ENCODE measurements around the gene AGER.

The AGER gene

GRCh38 chr6:32171234-32171633, 12.8 kb downstream of the AGER start:
- Histone ChIP-seq H3K4me2 (no peak overlapping the region), H4K20me1 (no peaks in the 10 kb centered on the region), H3K9ac (no peak overlapping the region), H3K9me3 (no peaks in the 10 kb centered on the region), H3K4me3 (no peak overlapping the region), H3K27me3 (no peaks in the 10 kb centered on the region), H3K27ac (no peak overlapping the region), H3K4me1 (peaks cover 44% of the 10 kb centered on the region), H3K36me3 (peaks cover 54% of the 10 kb centered on the region)
- no peak for TF ChIP-seq Cebpa-rat (IDR thresholded peaks at IDR 0.05)

GRCh38 chr6:32170294-32170693, 13.8 kb downstream of the AGER start:
- Histone ChIP-seq H3K27ac (no peak overlapping the region), H3K4me3 (no peak overlapping the region), H4K20me1 (no peaks in the 10 kb centered on the region), H3K36me3 (peaks cover 61% of the 10 kb centered on the region), H3K9me3 (no peaks in the 10 kb centered on the region), H3K4me2 (no peak overlapping the region), H3K27me3 (no peaks in the 10 kb centered on the region), H3K4me1 (peaks cover 41% of the 10 kb centered on the region), H3K9ac (no peak overlapping the region)
- TF ChIP-seq Cebpa-rat (IDR thresholded peaks at IDR 0.05): no peak

GRCh38 chr6:32168807-32169591, 15.1 kb downstream of the AGER start:
- TF ChIP-seq Cebpa-rat (IDR thresholded peaks at IDR 0.05): no peak

GRCh38 chr6:32168350-32168749, 15.7 kb downstream of the AGER start:
- no peak overlapping the region; the same call in 1 of the 2 replicates for H3K27ac ChIP-seq
- H3K4me1 ChIP-seq: peaks cover 22% of the 10 kb centered on the region
- H3K9ac ChIP-seq: no peak overlapping the region
- no peaks in the 10 kb centered on the region for H4K20me1 ChIP-seq
- H3K9me3 ChIP-seq: no peaks in the 10 kb centered on the region
- peak overlapping the region; percentile 19; the same call in 1 of the 2 replicates for H3K4me2 ChIP-seq
- H3K27me3 ChIP-seq: no peaks in the 10 kb centered on the region
- peaks cover 76% of the 10 kb centered on the region for H3K36me3 ChIP-seq
- no peak for TF ChIP-seq Cebpa-rat (IDR thresholded peaks at IDR 0.05)
- H3K4me3 ChIP-seq: no peak overlapping the region

More at GRCh38 chr6:32168807-32169591, 15.1 kb downstream of the AGER start:
- no peak overlapping the region for H3K9ac ChIP-seq
- no peaks in the 10 kb centered on the region for H3K9me3 ChIP-seq
- H3K4me3 ChIP-seq: no peak overlapping the region
- peaks cover 70% of the 10 kb centered on the region for H3K36me3 ChIP-seq
- H4K20me1 ChIP-seq: no peaks in the 10 kb centered on the region
- peaks cover 28% of the 10 kb centered on the region for H3K4me1 ChIP-seq
- H3K27ac ChIP-seq: no peak overlapping the region
- H3K27me3 ChIP-seq: no peaks in the 10 kb centered on the region
- no peak overlapping the region for H3K4me2 ChIP-seq

- no peak overlapping the region for H3K9ac ChIP-seq
- peak overlapping the region; percentile 19; the same call in 1 of the 2 replicates for H3K4me2 ChIP-seq
- peaks cover 82% of the 10 kb centered on the region for H3K36me3 ChIP-seq
- no peaks in the 10 kb centered on the region for H4K20me1 ChIP-seq
- H3K4me3 ChIP-seq: no peak overlapping the region
- no peak overlapping the region; the same call in 1 of the 2 replicates for H3K27ac ChIP-seq
- peaks cover 16% of the 10 kb centered on the region for H3K4me1 ChIP-seq
- no peaks in the 10 kb centered on the region for H3K27me3 ChIP-seq
- H3K9me3 ChIP-seq: no peaks in the 10 kb centered on the region
- no peak for TF ChIP-seq Cebpa-rat (IDR thresholded peaks at IDR 0.05)
Observed at GRCh38 chr6:32167761-32168262, 16.2 kb downstream of the AGER start.

GRCh38 chr6:32167154-32167760, 16.8 kb downstream of the AGER start:
- no peak overlapping the region for H3K9ac ChIP-seq
- H3K4me2 ChIP-seq: no peak overlapping the region
- no peaks in the 10 kb centered on the region for H3K9me3 ChIP-seq
- TF ChIP-seq Cebpa-rat (IDR thresholded peaks at IDR 0.05): no peak
- peaks cover 87% of the 10 kb centered on the region for H3K36me3 ChIP-seq
- H3K27me3 ChIP-seq: no peaks in the 10 kb centered on the region
- H4K20me1 ChIP-seq: no peaks in the 10 kb centered on the region
- no peak overlapping the region for H3K4me3 ChIP-seq
- H3K27ac ChIP-seq: no peak overlapping the region
- peaks cover 12% of the 10 kb centered on the region; the same call in 1 of the 2 replicates for H3K4me1 ChIP-seq

GRCh38 chr6:32166411-32167061, 17.5 kb downstream of the AGER start:
- H3K27ac ChIP-seq: no peak overlapping the region
- no peak overlapping the region for H3K4me2 ChIP-seq
- no peaks in the 10 kb centered on the region for H3K27me3 ChIP-seq
- no peak for TF ChIP-seq Cebpa-rat (IDR thresholded peaks at IDR 0.05)
- peaks cover 12% of the 10 kb centered on the region; the same call in 1 of the 2 replicates for H3K4me1 ChIP-seq
- no peak overlapping the region for H3K4me3 ChIP-seq
- H4K20me1 ChIP-seq: no peaks in the 10 kb centered on the region
- H3K36me3 ChIP-seq: peaks cover 93% of the 10 kb centered on the region
- H3K9ac ChIP-seq: no peak overlapping the region
- no peaks in the 10 kb centered on the region for H3K9me3 ChIP-seq

- no peak within 1 kb of the TSS for H3K9ac ChIP-seq
- no peak within 1 kb of the TSS for H3K27ac ChIP-seq
- no peaks in the 10 kb centered on the region for H3K27me3 ChIP-seq
- TF ChIP-seq Cebpa-rat (IDR thresholded peaks at IDR 0.05): no peak
- H3K4me1 ChIP-seq: peaks cover 12% of the 10 kb centered on the region; the same call in 1 of the 2 replicates
- H3K36me3 ChIP-seq: peaks cover 75% of the 10 kb centered on the region
- no peak within 1 kb of the TSS for H3K4me3 ChIP-seq
- H3K9me3 ChIP-seq: no peaks in the 10 kb centered on the region
- no peaks in the 10 kb centered on the region for H4K20me1 ChIP-seq
- no peak within 1 kb of the TSS for H3K4me2 ChIP-seq
Observed at GRCh38 chr6:32164295-32164694, 19.8 kb downstream of the AGER start, which contains the start of gene EGFL8. Gene EGFL8, plus strand, starts transcription at chr6:32164595. Its CDS starts 1,571 bp downstream, at chr6:32166166.

- H3K4me1 ChIP-seq: peaks cover 13% of the 10 kb centered on the region
- no peak overlapping the region for H3K4me2 ChIP-seq
Observed at GRCh38 chr6:32163559-32164258, 20.3 kb downstream of the AGER start.

More at GRCh38 chr6:32163559-32164258, 20.3 kb downstream of the AGER start:
- Histone ChIP-seq H3K27ac (no peak overlapping the region), H3K9me3 (no peaks in the 10 kb centered on the region), H3K4me3 (no peak overlapping the region), H4K20me1 (no peaks in the 10 kb centered on the region), H3K36me3 (peaks cover 73% of the 10 kb centered on the region), H3K27me3 (no peaks in the 10 kb centered on the region), H3K9ac (no peak overlapping the region)
- no peak for TF ChIP-seq Cebpa-rat (IDR thresholded peaks at IDR 0.05)
